Pulmonary artery endothelial cell (primary cell): ENCODE measurements around the gene TMEM131. TPM values are rescaled to one million over a fixed set of nuclear protein-coding genes. Genes with fewer than 3 reads are reported as not detected.
"Not testable (repeated sequence)": the region's sequence is repeated elsewhere in the genome, so short reads cannot be mapped to it uniquely, and the experiment has no call there.

ENCODE experiments used
- DNase-seq: peaks from one replicate; pipeline ENCODE4 v3.0.0-alpha.2; 2011; ENCODE audit warnings: low read depth, low spot score
- total RNA-seq: library from RNA; depleted of rRNA; stranded (reverse); fragments of >200 nt; gene quantifications from 2 replicates; pipeline ENCODE4 v1.2.3, GENCODE V29; 2014

Gene TMEM131
- total RNA-seq, 1 donor from 2014 or later = 9.9 TPM

GRCh38 chr2:97712693-97713295, 283.0 kb downstream of the TMEM131 start:
- no peak for DNase-seq

DNA sequence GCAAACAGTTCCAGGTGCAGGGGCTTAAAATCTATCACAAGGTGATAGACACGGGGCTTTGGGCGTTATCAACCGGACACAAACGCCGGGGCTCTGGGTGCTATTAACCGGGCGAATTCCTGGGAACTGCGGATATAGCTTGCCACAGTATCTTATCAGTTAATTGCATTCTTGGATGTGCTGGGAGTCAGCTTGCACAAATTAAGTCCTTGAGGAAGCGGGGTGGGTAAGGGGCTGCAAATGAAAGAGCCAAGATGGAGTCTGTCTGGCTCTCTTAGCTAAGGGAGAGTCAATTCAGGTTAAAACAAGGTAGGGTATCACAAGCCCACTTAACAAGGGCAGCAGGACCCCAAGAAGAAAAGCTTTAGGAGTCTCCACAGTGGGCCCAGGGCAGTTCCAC, 283.6 kb downstream of the TMEM131 start:
- DNase-seq = not testable (repeated sequence)

DNA sequence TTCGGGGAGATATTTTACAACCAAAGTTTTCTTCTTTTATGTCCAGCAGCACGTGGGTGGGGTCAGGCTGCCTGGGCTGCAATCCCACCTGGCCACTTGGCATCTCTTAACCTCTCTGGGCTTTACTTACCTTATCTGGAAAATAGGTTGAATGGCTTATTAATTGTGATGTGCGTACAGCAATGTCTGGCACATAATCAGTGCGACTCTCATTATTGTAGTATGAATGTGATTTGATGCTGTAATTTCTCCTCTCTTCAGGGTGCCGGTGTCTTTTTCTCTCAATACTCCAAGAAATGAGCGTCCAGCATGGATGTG, 284.4 kb downstream of the TMEM131 start:
- DNase-seq = no peak

DNA sequence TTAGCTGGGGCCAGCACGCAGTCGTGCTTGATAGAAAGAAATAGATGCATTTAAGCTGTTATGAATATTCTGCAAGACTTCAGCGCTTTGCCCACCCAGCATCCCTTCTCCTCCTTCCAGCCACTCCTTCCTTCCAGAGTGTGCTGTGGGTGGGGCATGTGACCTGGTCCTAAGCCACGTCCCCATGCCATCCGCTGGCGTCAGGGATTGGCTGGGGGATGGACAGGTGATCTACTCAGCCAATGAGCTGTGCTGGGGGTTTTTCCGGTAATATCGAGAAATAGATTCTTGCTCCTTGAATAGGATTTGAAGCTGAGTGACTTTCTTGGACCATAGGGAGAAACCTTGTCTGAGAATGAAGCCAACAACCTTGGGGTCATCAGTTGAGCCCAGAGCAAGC, 287.1 kb downstream of the TMEM131 start:
- no peak for DNase-seq

- DNase-seq = no peak
These were observed 287.7 kb downstream of the TMEM131 start for GRCh38 chr2:97708048-97708380.

DNA sequence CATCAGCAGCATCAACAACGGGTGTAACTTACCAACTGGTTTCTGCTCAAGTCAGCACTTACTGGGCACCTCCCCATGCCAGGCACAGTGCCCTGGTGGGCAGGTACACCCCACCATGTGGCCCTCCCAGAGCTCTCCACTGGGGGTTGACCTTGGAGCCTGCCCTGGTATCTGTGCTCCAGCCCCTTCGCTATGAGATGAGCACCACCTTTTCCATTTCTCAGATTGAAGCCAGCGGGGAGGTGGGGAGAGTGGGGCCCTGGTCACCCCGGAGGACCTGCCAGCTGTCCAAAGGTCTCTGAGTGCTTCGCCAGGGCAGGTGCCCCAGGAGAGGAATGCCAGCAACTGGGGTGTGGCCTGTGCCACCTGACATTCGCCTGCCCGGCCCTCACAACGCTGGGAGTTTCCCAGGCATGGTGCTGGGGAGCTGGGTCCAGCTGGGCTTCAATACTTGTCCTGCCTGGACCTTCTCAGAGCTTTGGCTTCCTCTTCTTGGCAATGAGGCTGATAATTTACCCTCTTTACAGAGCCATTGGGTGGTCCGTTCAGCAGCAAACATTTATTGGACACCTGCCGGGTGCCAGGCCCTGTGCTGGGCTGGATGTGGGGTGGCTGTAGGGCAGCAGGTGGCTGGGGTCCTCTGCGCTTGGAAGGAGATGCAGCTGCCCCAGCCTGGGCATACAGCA, 288.2 kb downstream of the TMEM131 start:
- no peak for DNase-seq

GRCh38 chr2:97706708-97707345, 288.9 kb downstream of the TMEM131 start:
- DNase-seq = no peak

Other genes with a start within 250 kb of the TMEM131 start
- gene VWA3B, start 91.2 kb upstream of the TMEM131 start, total RNA-seq = not detected in 2 replicates